SK-N-SH (cell line): Measurements from ENCODE around the gene SHCBP1L. TPM values are rescaled to one million over a fixed set of nuclear protein-coding genes. Genes with fewer than 3 reads are reported as not detected.

Source experiments
- CTCF ChIA-PET: fragments of 300-600, 350-600 bp; formaldehyde crosslinking; extraction: SDS; loops from one replicate; lab custom pipeline; 2021; lab: Yijun Ruan, JAX
- POLR2A ChIA-PET: fragments of 350-600 bp; sonication (Branson Sonifier 250); formaldehyde crosslinking; extraction: SDS; loops from one replicate; lab custom pipeline; 2020; ENCODE audit warnings: antibody characterized with exemption, inconsistent platforms; lab: Yijun Ruan, JAX
- DNase-seq: peaks from one replicate; pipeline ENCODE4 v3.0.0; 2012
- H2AFZ ChIP-seq: fragments of 200-600 bp; sonication (generic); 2 replicates; pipeline ENCODE4 v1.8.1; 2016; ENCODE audit warnings: antibody characterized with exemption, mild to moderate bottlenecking, low read depth
- H3F3A ChIP-seq: fragments of 200-600 bp; sonication (generic); replicated peaks from 2 replicates; pipeline ENCODE3; 2016; ENCODE audit warnings: antibody characterized with exemption, mild to moderate bottlenecking; ENCODE audit not compliant: insufficient read depth
- H3K27ac ChIP-seq, 2 experiments: fragments of 200-500 bp in 1 of 2; fragments of 200-600 bp in 1 of 2; sonication (Bioruptor generic) in 1 of 2; sonication (generic), shearing (Covaris generic) in 1 of 2; 2 replicates each; pipeline versions ENCODE4 v1.5.1 to v1.6.1; 2014 to 2016; ENCODE audit warnings: low read depth in 2 of 2, inconsistent platforms in 1 of 2, low read length in 1 of 2, mild to moderate bottlenecking in 1 of 2, mixed read lengths in 1 of 2
- H3K27me3 ChIP-seq: fragments of 200-600 bp; sonication (generic), shearing (Covaris generic); 2 replicates; pipeline ENCODE4 v1.6.1; 2016; ENCODE audit warnings: mixed run types; ENCODE audit not compliant: insufficient read depth
- H3K36me3 ChIP-seq, 2 experiments: fragments of 200-500 bp in 1 of 2; fragments of 200-600 bp in 1 of 2; sonication (Bioruptor generic) in 1 of 2; sonication (generic) in 1 of 2; replicated peaks in 1 of 2; 2 replicates each; pipeline versions ENCODE3 to v1.5.1; 2014 to 2016; ENCODE audit warnings: low read length in 1 of 2, mild to moderate bottlenecking in 1 of 2; ENCODE audit not compliant: insufficient read depth in 2 of 2, control insufficient read depth in 1 of 2
- H3K4me1 ChIP-seq, 2 experiments: fragments of 200-500 bp in 1 of 2; fragments of 200-600 bp in 1 of 2; sonication (Bioruptor generic) in 1 of 2; sonication (generic), shearing (Covaris generic) in 1 of 2; 2 replicates each; pipeline versions ENCODE4 v1.5.1 to v1.6.1; 2014 to 2016; ENCODE audit warnings: low read depth in 1 of 2, low read length in 1 of 2, mixed run types in 1 of 2; ENCODE audit not compliant: insufficient read depth in 2 of 2, control insufficient read depth in 1 of 2
- H3K4me2 ChIP-seq: fragments of 200-600 bp; sonication (generic), shearing (Covaris generic); 2 replicates; pipeline ENCODE4 v1.6.1; 2017; ENCODE audit warnings: mixed run types
- H3K4me3 ChIP-seq, 2 experiments: fragments of 200-500 bp in 1 of 2; fragments of 200-600 bp in 1 of 2; sonication (Bioruptor generic) in 1 of 2; sonication (generic), shearing (Covaris generic) in 1 of 2; 2 replicates each; pipeline versions ENCODE4 v1.5.1 to v1.8.1; 2014 to 2016; ENCODE audit warnings: low read depth in 2 of 2, inconsistent platforms in 1 of 2, low read length in 1 of 2, mild to moderate bottlenecking in 1 of 2, mixed read lengths in 1 of 2, moderate library complexity in 1 of 2
- H3K79me2 ChIP-seq: fragments of 200-600 bp; sonication (generic); 2 replicates; pipeline ENCODE4 v1.8.1; 2017; ENCODE audit warnings: mild to moderate bottlenecking; ENCODE audit not compliant: insufficient read depth
- H3K9ac ChIP-seq: fragments of 200-600 bp; sonication (generic); 2 replicates; pipeline ENCODE4 v1.6.1; 2017; ENCODE audit warnings: mixed run types
- H3K9me2 ChIP-seq: fragments of 200-600 bp; sonication (generic); 2 replicates; pipeline ENCODE4 v1.6.1; 2017; ENCODE audit warnings: mixed run types
- H3K9me3 ChIP-seq: fragments of 200-600 bp; sonication (generic); 2 replicates; pipeline ENCODE4 v1.6.1; 2017; ENCODE audit warnings: mixed run types, mild to moderate bottlenecking, moderate library complexity
- H4K20me1 ChIP-seq: fragments of 200-600 bp; sonication (generic); 2 replicates; pipeline ENCODE4 v1.6.1; 2017; ENCODE audit warnings: mild to moderate bottlenecking, mixed run types; ENCODE audit not compliant: insufficient read depth
- CHD2 ChIP-seq: fragments of 150-350 bp; IDR thresholded peaks from 2 replicates; pipeline ENCODE4 v1.6.1; 2018; ENCODE audit warnings: low read length; ENCODE audit not compliant: partially characterized antibody
- EP300 ChIP-seq, 2 experiments: IDR thresholded peaks; 2 replicates each; pipeline versions ENCODE4 v1.4.0 to v1.6.1; 2012; ENCODE audit warnings: borderline replicate concordance in 1 of 2, low read depth in 1 of 2, low read length in 1 of 2
- FOSL2 ChIP-seq: IDR thresholded peaks from 2 replicates; pipeline ENCODE4 v1.4.0; 2012; ENCODE audit warnings: low read depth, mild to moderate bottlenecking, moderate library complexity, borderline replicate concordance
- TAF1 ChIP-seq: IDR thresholded peaks from 2 replicates; pipeline ENCODE4 v1.6.1; 2012; ENCODE audit warnings: low read depth, mild to moderate bottlenecking, low read length, moderate library complexity, borderline replicate concordance
- WGBS: methylation state at CpG from one replicate; pipeline ENCODE4 v1.1.6; 2017; ENCODE audit warnings: low lambda C conversion rate; 5-methylcytosine and 5-hydroxymethylcytosine counted together
- polyA plus RNA-seq, 3 experiments: library from polyadenylated mRNA; depleted of rRNA; stranded (reverse); fragments of >200 nt; gene quantifications; 2 replicates each; pipeline ENCODE4 v1.2.3, GENCODE V29; 2012
- TF ChIP-seq, protein P1 (sequence below): fragments of 150-350 bp; IDR thresholded peaks from 2 replicates; pipeline ENCODE4 v1.6.1; 2017; ENCODE audit warnings: antibody characterized with exemption, low read length, low read depth, borderline replicate concordance
- TF ChIP-seq, protein P2 (sequence below): IDR thresholded peaks from 2 replicates; pipeline ENCODE4 v1.4.0; 2012; ENCODE audit warnings: low read depth, borderline replicate concordance
- TF ChIP-seq, protein P3 (sequence below): IDR thresholded peaks from 2 replicates; pipeline ENCODE4; 2012

Gene SHCBP1L
- polyA plus RNA-seq, 1 of the 3 experiments (the other 2 are of a cell fraction) = not detected

DNA sequence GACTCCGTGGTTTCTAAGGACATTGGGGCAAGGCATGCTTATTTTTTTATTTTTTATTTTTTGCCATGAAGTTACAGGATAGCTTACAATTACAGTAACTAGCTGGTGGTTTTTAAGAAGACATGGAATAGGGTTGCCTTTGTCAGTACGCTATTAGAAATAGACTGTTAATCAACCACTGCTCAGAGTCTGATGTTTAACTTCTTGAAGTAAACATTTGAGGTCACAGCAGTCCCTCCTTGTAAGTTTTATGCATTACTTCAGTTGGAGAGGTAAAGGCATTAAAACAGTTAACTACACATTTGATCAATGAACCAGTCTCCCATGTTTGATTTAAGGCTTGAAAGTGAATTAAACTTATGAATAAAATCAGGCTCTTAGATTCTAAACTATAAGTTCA lies 19.3 kb upstream of the SHCBP1L start:
- Histone ChIP-seq H3K9me2 (no peaks in the 10 kb centered on the region), H3K9me3 (no peaks in the 10 kb centered on the region), H3K36me3 (no peaks in the 10 kb centered on the region), H2AFZ (no peak overlapping the region), H3K27ac (no peak overlapping the region), H3K9ac (no peak overlapping the region), H3K4me1 (no peaks in the 10 kb centered on the region), H3F3A (no peaks in the 10 kb centered on the region), H3K4me3 (no peak overlapping the region), H3K27me3 (no peaks in the 10 kb centered on the region), H4K20me1 (no peaks in the 10 kb centered on the region), H3K79me2 (no peaks in the 10 kb centered on the region), H3K4me2 (no peak overlapping the region)
- WGBS = 90% methylated on average over 2 of the region's 2 CpGs
- TF ChIP-seq FOSL2 (no peak), CHD2 (no peak)
- TF ChIP-seq, protein P1, sequence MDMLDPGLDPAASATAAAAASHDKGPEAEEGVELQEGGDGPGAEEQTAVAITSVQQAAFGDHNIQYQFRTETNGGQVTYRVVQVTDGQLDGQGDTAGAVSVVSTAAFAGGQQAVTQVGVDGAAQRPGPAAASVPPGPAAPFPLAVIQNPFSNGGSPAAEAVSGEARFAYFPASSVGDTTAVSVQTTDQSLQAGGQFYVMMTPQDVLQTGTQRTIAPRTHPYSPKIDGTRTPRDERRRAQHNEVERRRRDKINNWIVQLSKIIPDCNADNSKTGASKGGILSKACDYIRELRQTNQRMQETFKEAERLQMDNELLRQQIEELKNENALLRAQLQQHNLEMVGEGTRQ = no peak
- TF ChIP-seq, protein P2, sequence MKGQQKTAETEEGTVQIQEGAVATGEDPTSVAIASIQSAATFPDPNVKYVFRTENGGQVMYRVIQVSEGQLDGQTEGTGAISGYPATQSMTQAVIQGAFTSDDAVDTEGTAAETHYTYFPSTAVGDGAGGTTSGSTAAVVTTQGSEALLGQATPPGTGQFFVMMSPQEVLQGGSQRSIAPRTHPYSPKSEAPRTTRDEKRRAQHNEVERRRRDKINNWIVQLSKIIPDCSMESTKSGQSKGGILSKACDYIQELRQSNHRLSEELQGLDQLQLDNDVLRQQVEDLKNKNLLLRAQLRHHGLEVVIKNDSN = no peak
- TF ChIP-seq, protein P3, sequence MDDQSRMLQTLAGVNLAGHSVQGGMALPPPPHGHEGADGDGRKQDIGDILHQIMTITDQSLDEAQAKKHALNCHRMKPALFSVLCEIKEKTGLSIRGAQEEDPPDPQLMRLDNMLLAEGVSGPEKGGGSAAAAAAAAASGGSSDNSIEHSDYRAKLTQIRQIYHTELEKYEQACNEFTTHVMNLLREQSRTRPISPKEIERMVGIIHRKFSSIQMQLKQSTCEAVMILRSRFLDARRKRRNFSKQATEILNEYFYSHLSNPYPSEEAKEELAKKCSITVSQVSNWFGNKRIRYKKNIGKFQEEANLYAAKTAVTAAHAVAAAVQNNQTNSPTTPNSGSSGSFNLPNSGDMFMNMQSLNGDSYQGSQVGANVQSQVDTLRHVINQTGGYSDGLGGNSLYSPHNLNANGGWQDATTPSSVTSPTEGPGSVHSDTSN = no peak
- no peak for DNase-seq
- POLR2A ChIA-PET = no interaction called here
- CTCF ChIA-PET = interaction anchor here (1.0 to 1.3 kb wide), 2 partner anchors 9 to 47 kb away, joined by 4 read pairs; no protein-coding TSS in a partner anchor

DNA sequence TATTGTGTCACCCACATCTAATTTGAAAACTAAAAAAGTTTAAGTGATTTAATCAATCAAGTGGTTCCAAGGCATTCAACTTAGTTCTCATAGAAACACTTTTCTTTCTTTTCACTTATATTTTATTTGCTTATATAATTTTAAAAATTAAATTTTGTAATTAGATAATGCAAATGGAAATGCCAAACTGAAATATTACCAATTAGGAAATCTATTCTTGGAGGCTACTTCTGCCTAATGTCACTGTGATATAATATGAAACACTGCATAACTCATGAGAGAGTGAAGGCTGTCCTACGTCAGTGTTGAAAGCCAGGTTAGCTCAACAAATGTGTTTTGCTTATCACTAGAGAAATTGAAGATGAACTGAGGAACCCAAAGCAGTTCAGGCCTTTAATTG lies 18.3 kb upstream of the SHCBP1L start:
- no peaks in the 10 kb centered on the region for H3K79me2 ChIP-seq
- no peaks in the 10 kb centered on the region for H3K27me3 ChIP-seq
- no peaks in the 10 kb centered on the region for H3K4me1 ChIP-seq
- H3F3A ChIP-seq = no peaks in the 10 kb centered on the region
- no peaks in the 10 kb centered on the region for H3K9me3 ChIP-seq
- H2AFZ ChIP-seq = no peak overlapping the region
- H3K27ac ChIP-seq = no peak overlapping the region
- ChIA-PET CTCF (interaction anchor here (1.3 to 1.4 kb wide), 2 partner anchors 12 to 48 kb away, joined by 3 to 4 read pairs; no protein-coding TSS in a partner anchor), POLR2A (no interaction called here)
- no peak overlapping the region for H3K4me3 ChIP-seq
- 76% methylated on average over 1 of the region's 1 CpG for WGBS
- no peak for DNase-seq
- H4K20me1 ChIP-seq = no peaks in the 10 kb centered on the region
- H3K9me2 ChIP-seq = no peaks in the 10 kb centered on the region
- no peaks in the 10 kb centered on the region for H3K36me3 ChIP-seq
- no peak overlapping the region for H3K9ac ChIP-seq
- TF ChIP-seq EP300 (IDR thresholded peaks at IDR 0.05; ENCODE audit: borderline replicate concordance in 1 of 2, low read depth in 1 of 2, low read length in 1 of 2) = peak in 1 of 2 experiments; percentile 30; a peak in 1 of 4 replicates
- no peak for TF ChIP-seq TAF1
- no peak overlapping the region for H3K4me2 ChIP-seq
